VCaP (cell line): Measurements from ENCODE around the gene PLXNA3.
A peak's percentile ranks its signal among the peaks of the same experiment; 100 is the strongest.

Source experiments
- H3K27ac ChIP-seq: fragments of 450-650 bp; 2 replicates; pipeline ENCODE4 v1.5.1; 2017
- TF ChIP-seq, protein P1 (sequence below): fragments of 450-650 bp; conservative IDR thresholded peaks from 2 replicates; pipeline ENCODE4 v1.5.1; 2017; ENCODE audit warnings: mild to moderate bottlenecking, moderate library complexity

The PLXNA3 gene

DNA sequence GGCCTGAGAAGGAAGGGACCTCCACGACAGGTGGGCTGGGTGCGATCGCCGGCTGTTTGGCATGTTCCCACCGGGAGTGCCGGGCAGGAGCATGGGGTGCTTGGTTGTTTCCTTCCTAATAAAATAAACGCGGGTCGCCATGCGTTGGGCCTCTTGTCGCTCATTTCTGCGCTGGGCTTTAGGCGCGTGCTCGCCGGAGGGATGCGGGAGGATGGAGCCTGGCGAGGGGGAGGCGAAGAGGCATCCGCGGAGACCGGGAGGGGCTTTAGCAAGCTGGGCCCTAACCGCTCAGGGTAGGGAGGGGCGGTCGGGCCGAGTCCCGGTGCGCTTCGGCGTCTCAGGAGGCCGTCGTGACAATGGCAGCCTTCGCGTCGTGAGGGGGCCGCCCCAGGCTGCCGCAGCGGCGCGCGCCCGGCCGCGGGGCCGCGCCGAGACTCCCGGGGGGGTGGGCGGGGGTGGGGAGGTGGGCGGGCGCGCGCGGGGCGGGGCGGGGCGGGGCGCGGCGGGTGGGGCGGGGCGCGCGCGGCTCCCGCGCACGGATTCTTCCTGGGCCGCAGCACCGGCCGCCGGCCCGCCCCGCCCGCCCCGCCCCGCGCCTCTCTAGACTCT, 21.6 kb upstream of the PLXNA3 start:
- peak overlapping the region; percentile 84 for H3K27ac ChIP-seq
- TF ChIP-seq, protein P1, sequence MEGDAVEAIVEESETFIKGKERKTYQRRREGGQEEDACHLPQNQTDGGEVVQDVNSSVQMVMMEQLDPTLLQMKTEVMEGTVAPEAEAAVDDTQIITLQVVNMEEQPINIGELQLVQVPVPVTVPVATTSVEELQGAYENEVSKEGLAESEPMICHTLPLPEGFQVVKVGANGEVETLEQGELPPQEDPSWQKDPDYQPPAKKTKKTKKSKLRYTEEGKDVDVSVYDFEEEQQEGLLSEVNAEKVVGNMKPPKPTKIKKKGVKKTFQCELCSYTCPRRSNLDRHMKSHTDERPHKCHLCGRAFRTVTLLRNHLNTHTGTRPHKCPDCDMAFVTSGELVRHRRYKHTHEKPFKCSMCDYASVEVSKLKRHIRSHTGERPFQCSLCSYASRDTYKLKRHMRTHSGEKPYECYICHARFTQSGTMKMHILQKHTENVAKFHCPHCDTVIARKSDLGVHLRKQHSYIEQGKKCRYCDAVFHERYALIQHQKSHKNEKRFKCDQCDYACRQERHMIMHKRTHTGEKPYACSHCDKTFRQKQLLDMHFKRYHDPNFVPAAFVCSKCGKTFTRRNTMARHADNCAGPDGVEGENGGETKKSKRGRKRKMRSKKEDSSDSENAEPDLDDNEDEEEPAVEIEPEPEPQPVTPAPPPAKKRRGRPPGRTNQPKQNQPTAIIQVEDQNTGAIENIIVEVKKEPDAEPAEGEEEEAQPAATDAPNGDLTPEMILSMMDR: no peak

DNA sequence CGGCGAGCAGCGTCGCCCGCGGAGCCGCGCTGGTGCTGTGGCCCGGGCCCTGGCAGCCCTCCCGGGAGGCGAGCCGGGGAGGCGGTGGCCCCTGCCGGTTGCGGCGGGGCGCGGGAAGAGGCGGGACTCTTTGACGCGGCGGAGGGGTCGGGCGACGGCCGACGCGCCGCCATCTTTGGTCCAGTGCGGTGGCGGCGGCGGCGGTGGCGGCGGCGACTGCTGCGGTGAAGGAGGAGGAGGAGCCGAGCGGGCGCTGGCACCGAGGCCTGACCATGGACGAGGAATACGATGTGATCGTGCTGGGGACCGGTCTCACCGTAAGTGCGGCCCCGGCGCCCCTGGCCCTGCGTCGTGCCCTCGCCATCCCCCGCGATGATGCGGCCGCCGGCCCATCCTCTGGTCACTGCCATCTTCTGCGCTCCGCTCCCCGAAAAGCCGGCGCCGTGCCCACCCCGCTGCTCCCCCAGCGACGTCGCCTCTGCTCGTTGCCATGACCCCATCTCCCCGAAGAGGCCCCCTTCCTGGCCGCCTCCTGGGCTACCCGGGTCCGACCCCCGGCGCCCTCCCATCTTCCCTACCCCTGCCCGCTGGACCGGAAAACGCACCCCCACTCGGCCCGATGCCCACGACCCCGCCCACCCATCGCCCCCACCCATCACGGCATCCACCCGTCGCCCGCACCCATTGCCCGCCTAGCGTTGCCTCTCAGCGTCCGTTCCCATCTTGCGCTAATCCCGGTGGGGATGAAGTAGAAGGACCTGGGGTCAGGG, 20.9 kb upstream of the PLXNA3 start, which contains the start of gene GDI1:
TSS of gene GDI1 (plus strand) at position 172 of the 770 bp plus-strand sequence. CDS start at position 273, 101 bp downstream.
- TF ChIP-seq, protein P1: no peak
- peak within 1 kb of the TSS; percentile 84 for H3K27ac ChIP-seq

DNA sequence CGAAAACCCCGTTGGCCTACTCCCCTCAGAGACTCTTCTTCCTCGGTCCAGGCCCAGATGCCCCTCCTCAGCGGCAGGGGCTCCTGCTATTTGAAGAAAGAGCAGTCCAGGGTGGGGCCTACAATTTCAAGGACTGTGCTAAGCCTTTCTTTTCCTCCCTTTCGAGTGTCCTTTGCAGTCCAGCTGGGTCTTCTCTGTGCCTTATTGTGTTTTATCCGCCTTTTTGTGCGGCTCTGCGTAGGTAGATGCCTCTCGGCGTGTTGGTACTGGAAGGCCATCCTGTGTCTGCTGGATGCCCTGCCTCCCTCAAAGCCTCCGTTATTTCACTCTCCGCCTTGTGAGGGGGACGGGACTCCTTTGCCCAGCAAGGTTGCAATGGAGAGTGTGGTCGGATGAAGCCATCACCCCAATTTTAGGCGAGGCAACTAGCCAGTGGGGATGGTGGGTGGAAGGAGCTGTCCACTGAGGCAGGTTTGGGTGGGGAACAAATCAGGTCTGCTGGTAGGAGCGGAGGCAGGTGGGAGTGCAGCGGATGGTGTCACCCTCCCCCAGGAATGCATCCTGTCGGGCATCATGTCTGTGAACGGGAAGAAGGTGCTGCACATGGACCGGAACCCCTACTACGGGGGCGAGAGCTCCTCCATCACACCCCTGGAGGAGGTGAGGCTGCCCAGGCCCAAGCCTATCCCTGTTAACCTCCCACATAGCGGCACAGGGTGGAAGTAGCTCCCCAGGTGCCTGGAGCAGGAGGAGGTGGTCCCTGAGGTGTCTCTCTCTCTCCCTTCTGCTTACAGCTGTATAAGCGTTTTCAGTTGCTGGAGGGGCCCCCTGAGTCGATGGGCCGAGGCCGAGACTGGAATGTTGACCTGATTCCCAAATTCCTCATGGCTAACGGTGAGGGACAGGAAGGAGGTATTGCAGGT, 19.8 kb upstream of the PLXNA3 start:
- H3K27ac ChIP-seq: peak overlapping the region; percentile 84; the same call in 1 of the 2 replicates
- TF ChIP-seq, protein P1: no peak

DNA sequence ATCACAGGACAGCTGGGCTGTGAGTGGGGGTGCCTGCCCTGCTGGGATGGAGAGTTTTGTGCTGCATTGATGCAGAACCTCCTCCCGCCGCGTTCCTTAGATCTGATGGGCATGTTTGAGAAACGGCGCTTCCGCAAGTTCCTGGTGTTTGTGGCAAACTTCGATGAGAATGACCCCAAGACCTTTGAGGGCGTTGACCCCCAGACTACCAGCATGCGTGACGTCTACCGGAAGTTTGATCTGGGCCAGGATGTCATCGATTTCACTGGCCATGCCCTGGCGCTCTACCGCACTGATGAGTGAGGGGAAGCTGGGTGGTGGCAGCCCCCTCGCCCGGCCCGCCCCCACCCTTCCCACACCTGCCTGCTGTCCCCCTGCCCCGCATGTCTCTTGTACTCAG, 18.2 kb upstream of the PLXNA3 start:
- H3K27ac ChIP-seq: no peak overlapping the region
- TF ChIP-seq, protein P1: no peak

DNA sequence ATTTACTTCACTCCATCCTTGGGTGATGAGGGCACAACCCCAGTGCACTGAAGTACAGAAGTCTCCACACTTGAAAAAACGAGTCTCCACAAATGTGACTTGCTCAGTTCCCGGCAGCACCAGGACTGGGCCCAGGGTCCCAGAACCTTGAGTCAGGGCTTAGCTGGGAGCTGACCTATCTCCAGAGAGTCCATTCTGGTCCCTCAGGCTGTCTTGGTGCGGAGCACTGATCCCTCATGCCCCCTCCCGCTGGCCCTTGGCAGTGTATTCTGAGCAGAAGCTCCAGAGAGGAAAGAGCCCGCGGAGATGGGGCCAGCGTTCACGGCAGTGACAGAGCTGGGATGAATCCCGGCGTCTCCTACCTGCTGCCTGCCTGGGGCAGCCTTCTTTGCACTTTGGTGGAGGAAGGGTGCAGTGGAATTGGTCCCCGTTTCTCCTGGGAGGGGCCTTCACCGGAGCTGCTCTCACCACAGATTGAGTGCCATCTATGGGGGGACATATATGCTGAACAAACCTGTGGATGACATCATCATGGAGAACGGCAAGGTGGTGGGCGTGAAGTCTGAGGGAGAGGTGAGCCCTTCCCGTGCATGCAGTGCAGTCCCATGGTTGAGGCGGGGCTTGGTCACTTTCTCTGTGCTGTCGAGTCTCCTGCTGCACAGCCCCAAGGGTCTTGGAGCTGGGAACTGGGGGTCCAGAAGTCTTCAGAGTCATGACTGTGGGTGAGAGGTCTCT, 17.3 kb upstream of the PLXNA3 start:
- TF ChIP-seq, protein P1: no peak

DNA sequence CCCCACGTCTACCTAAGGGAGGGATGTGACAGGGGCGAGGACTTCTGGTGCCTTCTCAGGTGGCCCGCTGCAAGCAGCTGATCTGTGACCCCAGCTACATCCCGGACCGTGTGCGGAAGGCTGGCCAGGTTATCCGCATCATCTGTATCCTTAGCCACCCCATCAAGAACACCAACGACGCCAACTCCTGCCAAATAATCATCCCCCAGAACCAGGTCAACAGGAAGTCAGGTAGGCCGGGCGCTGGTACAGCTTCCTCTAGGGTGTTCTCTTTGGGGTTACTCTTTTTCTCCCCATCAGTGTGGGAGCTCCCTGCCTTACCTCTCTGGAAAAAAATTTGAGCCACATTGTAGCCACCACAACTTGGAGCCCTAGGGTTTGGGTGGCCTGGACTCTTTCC, 16.5 kb upstream of the PLXNA3 start:
- TF ChIP-seq, protein P1: no peak
- H3K27ac ChIP-seq: no peak overlapping the region

More for the DNA sequence above, 17.3 kb upstream of the PLXNA3 start:
- H3K27ac ChIP-seq: no peak overlapping the region
